ENCODE data around the gene SMIM36. TPM values are rescaled to one million over a fixed set of nuclear protein-coding genes. Genes with fewer than 3 reads are reported as not detected.

Gene SMIM36
- total RNA-seq, 2 donors from 2014 or later, result not detected

DNA sequence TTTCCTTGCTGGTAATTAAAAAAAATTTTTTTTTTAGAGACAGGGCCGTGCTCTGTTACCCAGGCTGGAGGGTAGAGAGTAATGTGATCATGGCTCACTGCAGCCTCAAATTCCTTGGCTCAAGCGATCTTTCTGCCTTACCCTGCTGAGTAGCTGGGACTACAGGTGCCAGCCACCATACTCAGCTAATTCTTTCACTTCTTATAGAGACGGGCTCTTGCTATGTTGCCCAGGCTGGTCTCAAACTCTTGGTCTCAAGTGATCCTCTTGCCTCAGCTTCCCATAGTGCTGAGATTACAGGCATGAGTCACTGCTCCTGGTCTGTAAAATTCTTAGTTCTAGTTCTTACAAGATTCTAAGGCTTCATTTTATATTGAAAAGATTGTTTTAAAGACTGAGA, 11.1 kb downstream of the SMIM36 start:
- Histone ChIP-seq H3K36me3 (no peaks in the 10 kb centered on the region), H3K27me3 (replicated peaks; ENCODE audit: insufficient read depth) (no peaks in the 10 kb centered on the region), H3K4me3 (no peak overlapping the region), H3K27ac (no peak overlapping the region), H3K9me3 (no peaks in the 10 kb centered on the region), H3K4me1 (ENCODE audit: control insufficient read depth in 1 of 2, low read depth in 2 of 2) (no peaks in the 10 kb centered on the region)
- TF ChIP-seq, protein P1, sequence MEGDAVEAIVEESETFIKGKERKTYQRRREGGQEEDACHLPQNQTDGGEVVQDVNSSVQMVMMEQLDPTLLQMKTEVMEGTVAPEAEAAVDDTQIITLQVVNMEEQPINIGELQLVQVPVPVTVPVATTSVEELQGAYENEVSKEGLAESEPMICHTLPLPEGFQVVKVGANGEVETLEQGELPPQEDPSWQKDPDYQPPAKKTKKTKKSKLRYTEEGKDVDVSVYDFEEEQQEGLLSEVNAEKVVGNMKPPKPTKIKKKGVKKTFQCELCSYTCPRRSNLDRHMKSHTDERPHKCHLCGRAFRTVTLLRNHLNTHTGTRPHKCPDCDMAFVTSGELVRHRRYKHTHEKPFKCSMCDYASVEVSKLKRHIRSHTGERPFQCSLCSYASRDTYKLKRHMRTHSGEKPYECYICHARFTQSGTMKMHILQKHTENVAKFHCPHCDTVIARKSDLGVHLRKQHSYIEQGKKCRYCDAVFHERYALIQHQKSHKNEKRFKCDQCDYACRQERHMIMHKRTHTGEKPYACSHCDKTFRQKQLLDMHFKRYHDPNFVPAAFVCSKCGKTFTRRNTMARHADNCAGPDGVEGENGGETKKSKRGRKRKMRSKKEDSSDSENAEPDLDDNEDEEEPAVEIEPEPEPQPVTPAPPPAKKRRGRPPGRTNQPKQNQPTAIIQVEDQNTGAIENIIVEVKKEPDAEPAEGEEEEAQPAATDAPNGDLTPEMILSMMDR (IDR thresholded peaks at IDR 0.05), result no peak
- ATAC-seq (ENCODE audit: insufficient number of reproducible peaks, low FRiP score, low read depth), result no peak
- no peak for DNase-seq (ENCODE audit: low spot score)

DNA sequence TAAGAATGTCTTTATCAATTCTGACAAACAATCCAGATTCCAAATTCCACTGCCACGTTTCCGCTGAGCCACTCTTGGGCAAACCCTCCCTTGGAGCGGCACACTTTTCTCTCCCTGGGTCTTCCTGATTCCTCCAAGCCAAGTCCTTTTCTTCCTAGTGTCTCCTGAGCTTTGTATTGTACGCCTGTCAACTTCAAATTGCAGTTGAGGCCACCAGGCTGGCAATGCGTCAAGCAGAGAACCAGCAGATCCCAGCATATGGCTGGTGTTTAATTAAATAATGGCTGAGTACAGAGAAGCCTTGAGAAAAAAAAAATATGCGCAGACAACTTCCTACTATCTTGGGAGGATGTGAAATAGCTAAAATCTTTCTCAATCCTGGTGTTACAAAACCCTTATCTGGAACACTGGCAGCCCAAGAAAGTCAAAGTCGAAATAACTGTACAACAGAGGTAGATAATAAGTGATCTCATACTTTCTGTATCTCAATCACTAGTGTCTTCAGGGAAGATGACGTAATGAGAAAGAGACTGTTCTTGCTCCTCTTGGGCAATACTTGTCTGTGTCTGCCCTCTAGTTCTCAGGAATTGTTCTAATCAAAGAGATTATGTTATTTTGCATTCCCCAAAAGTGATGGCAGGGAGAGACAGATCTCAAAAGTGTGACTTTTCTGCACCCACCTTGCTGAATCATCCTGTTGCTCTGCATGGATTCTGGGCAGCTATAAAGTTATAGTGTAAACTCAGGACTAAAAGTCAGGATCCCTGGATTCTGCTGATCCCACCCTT, 15.0 kb downstream of the SMIM36 start:
- H3K9me3 ChIP-seq, result no peaks in the 10 kb centered on the region
- H3K4me1 ChIP-seq (ENCODE audit: control insufficient read depth in 1 of 2, low read depth in 2 of 2), result no peaks in the 10 kb centered on the region
- no peak overlapping the region for H3K4me3 ChIP-seq
- no peaks in the 10 kb centered on the region for H3K36me3 ChIP-seq
- TF ChIP-seq, protein P1 (IDR thresholded peaks at IDR 0.05), result no peak
- H3K27ac ChIP-seq, result no peak overlapping the region
- no peak for DNase-seq (ENCODE audit: low spot score)
- no peaks in the 10 kb centered on the region for H3K27me3 ChIP-seq (replicated peaks; ENCODE audit: insufficient read depth)
- no peak for ATAC-seq (ENCODE audit: insufficient number of reproducible peaks, low FRiP score, low read depth)

DNA sequence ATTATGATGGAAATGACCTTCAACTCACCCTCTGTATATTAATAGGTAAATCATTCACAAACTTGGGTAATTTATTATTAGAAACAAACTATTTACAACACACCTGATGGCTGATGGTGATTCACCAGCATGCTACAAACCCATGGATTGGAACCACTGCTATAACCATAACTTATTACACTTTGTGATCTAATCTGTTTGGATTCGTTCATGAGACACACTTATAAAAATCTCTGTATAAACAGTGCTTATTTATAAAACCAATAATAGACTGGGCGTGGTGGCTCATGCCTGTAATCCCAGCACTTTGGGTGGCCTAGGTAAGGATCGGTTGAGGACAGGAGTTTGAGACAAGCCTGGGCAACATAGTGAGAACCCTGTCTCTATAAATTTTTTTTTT, 16.0 kb downstream of the SMIM36 start:
- no peaks in the 10 kb centered on the region for H3K27me3 ChIP-seq (replicated peaks; ENCODE audit: insufficient read depth)
- TF ChIP-seq, protein P1 (IDR thresholded peaks at IDR 0.05), result no peak
- no peak for DNase-seq (ENCODE audit: low spot score)

DNA sequence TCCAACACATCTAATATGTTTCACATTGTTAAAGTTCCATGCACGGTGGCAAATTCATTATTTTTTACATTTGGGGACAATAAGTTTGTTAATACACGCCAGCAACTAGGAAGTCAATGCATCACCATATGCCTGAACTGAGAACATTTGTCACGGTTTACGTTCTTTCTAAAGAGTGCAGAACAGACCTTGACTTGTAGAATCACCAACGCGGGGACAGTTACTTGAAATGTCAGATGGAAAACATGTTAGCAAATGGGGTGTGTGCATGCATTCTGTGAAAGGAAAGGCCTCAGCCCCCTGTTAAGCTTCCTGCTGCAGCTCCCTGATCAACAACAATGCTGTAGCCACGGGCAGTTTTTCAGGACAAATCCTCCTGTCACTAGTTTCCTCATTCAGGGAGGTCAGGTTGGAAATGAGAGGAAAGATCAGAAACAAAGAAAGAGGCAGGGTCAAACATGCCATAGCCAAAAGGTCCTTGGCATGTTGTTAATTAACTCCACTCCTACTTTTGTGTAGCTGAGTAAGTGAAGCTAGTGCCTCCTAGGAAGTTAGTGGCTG, 18.4 kb downstream of the SMIM36 start:
- DNase-seq (ENCODE audit: low spot score), result no peak
- Histone ChIP-seq H3K27ac (no peak overlapping the region), H3K27me3 (replicated peaks; ENCODE audit: insufficient read depth) (no peaks in the 10 kb centered on the region)

More for the DNA sequence above, 16.0 kb downstream of the SMIM36 start:
- H3K4me1 ChIP-seq (ENCODE audit: control insufficient read depth in 1 of 2, low read depth in 2 of 2), result no peaks in the 10 kb centered on the region
- no peak overlapping the region for H3K27ac ChIP-seq
- H3K4me3 ChIP-seq, result no peak overlapping the region
- H3K9me3 ChIP-seq, result no peaks in the 10 kb centered on the region
- no peaks in the 10 kb centered on the region for H3K36me3 ChIP-seq
- no peak for ATAC-seq (ENCODE audit: insufficient number of reproducible peaks, low FRiP score, low read depth)

DNA sequence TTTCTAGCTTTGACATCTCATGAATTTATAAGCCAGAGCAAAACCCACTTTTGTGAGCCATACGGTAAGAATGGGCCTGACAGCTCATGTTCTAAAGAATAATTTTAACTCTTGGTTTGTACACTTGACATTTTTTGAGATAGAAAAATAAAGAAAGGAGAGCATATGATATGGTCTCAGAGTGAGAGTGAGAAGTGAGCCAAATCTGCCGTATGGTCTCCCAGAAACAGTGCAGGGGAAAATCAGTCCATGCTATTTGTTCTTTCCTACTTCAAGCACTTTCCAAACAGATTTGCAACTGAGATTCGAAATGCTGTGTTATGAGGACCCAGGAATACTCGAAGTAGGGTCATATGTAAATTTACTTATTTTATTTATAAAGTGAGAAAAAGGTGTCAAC, 20.9 kb downstream of the SMIM36 start:
- H3K9me3 ChIP-seq, result no peaks in the 10 kb centered on the region
- no peak overlapping the region for H3K4me3 ChIP-seq
- H3K27me3 ChIP-seq (replicated peaks; ENCODE audit: insufficient read depth), result no peaks in the 10 kb centered on the region
- TF ChIP-seq, protein P1 (IDR thresholded peaks at IDR 0.05), result no peak
- ATAC-seq (ENCODE audit: insufficient number of reproducible peaks, low FRiP score, low read depth) (no peak), DNase-seq (ENCODE audit: low spot score) (no peak)
- H3K36me3 ChIP-seq, result no peaks in the 10 kb centered on the region
- no peaks in the 10 kb centered on the region for H3K4me1 ChIP-seq (ENCODE audit: control insufficient read depth in 1 of 2, low read depth in 2 of 2)
- no peak overlapping the region for H3K27ac ChIP-seq

More for the DNA sequence above, 18.4 kb downstream of the SMIM36 start:
- no peak for ATAC-seq (ENCODE audit: insufficient number of reproducible peaks, low FRiP score, low read depth)
- Histone ChIP-seq H3K4me1 (ENCODE audit: control insufficient read depth in 1 of 2, low read depth in 2 of 2) (no peaks in the 10 kb centered on the region), H3K9me3 (no peaks in the 10 kb centered on the region), H3K36me3 (no peaks in the 10 kb centered on the region), H3K4me3 (no peak overlapping the region)
- TF ChIP-seq, protein P1 (IDR thresholded peaks at IDR 0.05), result no peak
